Astrocyte (in vitro differentiated cells and primary cell): ENCODE measurements around the gene HIGD2B. TPM values are rescaled to one million over a fixed set of nuclear protein-coding genes. Genes with fewer than 3 reads are reported as not detected.

Experiments
- DNase-seq: peaks from one replicate; pipeline ENCODE4 v3.0.0-alpha.2; 2010; ENCODE audit warnings: low read depth
- FAIRE-seq: peaks from 2 replicates; lab custom pipeline; 2011; peaks lifted over from hg19 to GRCh38; lab: Jason Lieb, UNC
- H2AFZ ChIP-seq: 2 replicates; pipeline ENCODE4 v1.6.0; 2012; ENCODE audit warnings: low read depth, low read length, inconsistent platforms
- H3K27ac ChIP-seq: 2 replicates; pipeline ENCODE4 v1.5.1; 2011; ENCODE audit warnings: low read depth, low read length, inconsistent platforms
- H3K27me3 ChIP-seq: 2 replicates; pipeline ENCODE4 v1.6.0; 2011; ENCODE audit warnings: low read length, inconsistent platforms; ENCODE audit not compliant: insufficient read depth
- H3K36me3 ChIP-seq: 2 replicates; pipeline ENCODE4 v1.5.1; 2011; ENCODE audit warnings: low read length, inconsistent platforms; ENCODE audit not compliant: insufficient read depth
- H3K4me1 ChIP-seq: 2 replicates; pipeline ENCODE4 v1.5.1; 2011; ENCODE audit warnings: low read length, inconsistent platforms; ENCODE audit not compliant: insufficient read depth
- H3K4me2 ChIP-seq: 2 replicates; pipeline ENCODE4 v1.6.0; 2012; ENCODE audit warnings: low read length, inconsistent platforms
- H3K4me3 ChIP-seq: 2 replicates; pipeline ENCODE4 v1.5.1; 2011; ENCODE audit warnings: low read depth, mild to moderate bottlenecking, low read length, inconsistent platforms; ENCODE audit not compliant: insufficient read depth
- H3K79me2 ChIP-seq: 2 replicates; pipeline ENCODE4 v1.6.0; 2012; ENCODE audit warnings: mild to moderate bottlenecking, low read length, inconsistent platforms; ENCODE audit not compliant: insufficient read depth
- H3K9ac ChIP-seq: 2 replicates; pipeline ENCODE4 v1.6.0; 2012; ENCODE audit warnings: mild to moderate bottlenecking, low read length, inconsistent platforms
- H3K9me3 ChIP-seq: 2 replicates; pipeline ENCODE4 v1.5.1; 2012; ENCODE audit warnings: low read depth, mild to moderate bottlenecking, low read length, inconsistent platforms; ENCODE audit not compliant: insufficient read depth
- H4K20me1 ChIP-seq: 2 replicates; pipeline ENCODE4 v1.6.0; 2012; ENCODE audit warnings: low read length, inconsistent platforms; ENCODE audit not compliant: insufficient read depth
- H3K27ac Mint-ChIP-seq: one replicate; pipeline ENCODE4 v1.8.0; 2021; ENCODE audit warnings: mild to moderate bottlenecking, mixed read lengths; ENCODE audit not compliant: unreplicated experiment
- H3K27me3 Mint-ChIP-seq: one replicate; pipeline ENCODE4 v1.8.0; 2021; ENCODE audit warnings: low read depth, mixed read lengths; ENCODE audit not compliant: unreplicated experiment
- H3K36me3 Mint-ChIP-seq: one replicate; pipeline ENCODE4 v1.8.0; 2021; ENCODE audit warnings: low read depth, mixed read lengths; ENCODE audit not compliant: unreplicated experiment
- H3K4me1 Mint-ChIP-seq: one replicate; pipeline ENCODE4 v1.8.0; 2021; ENCODE audit warnings: low read depth, mixed read lengths; ENCODE audit not compliant: unreplicated experiment
- H3K4me3 Mint-ChIP-seq: one replicate; pipeline ENCODE4 v1.8.0; 2021; ENCODE audit warnings: mild to moderate bottlenecking, moderate library complexity, mixed read lengths; ENCODE audit not compliant: unreplicated experiment
- H3K9me3 Mint-ChIP-seq: one replicate; pipeline ENCODE4 v1.8.0; 2021; ENCODE audit warnings: mild to moderate bottlenecking, mixed read lengths; ENCODE audit not compliant: unreplicated experiment
- CTCF ChIP-seq: IDR thresholded peaks from 2 replicates; pipeline ENCODE4 v1.5.1; 2011; ENCODE audit warnings: low read depth, mild to moderate bottlenecking, inconsistent platforms, low read length, moderate library complexity; ENCODE audit not compliant: insufficient read depth
- EZH2 ChIP-seq: IDR thresholded peaks from 2 replicates; pipeline ENCODE4 v1.6.1; 2012; ENCODE audit warnings: mild to moderate bottlenecking, low read length, inconsistent platforms; ENCODE audit not compliant: insufficient read depth
- total RNA-seq: library from RNA; stranded (reverse); gene quantifications from 2 replicates; pipeline ENCODE4 v1.2.1, GENCODE V29; 2021

Gene HIGD2B
- total RNA-seq, 1 donor from 2014 or later = not detected

- H3K4me1 Mint-ChIP-seq = peaks cover 12% of the 10 kb centered on the region
- H3K9me3 Mint-ChIP-seq = no peaks in the 10 kb centered on the region
- H3K36me3 ChIP-seq = no peaks in the 10 kb centered on the region
- H3K27me3 ChIP-seq = no peaks in the 10 kb centered on the region
- FAIRE-seq (no peak), DNase-seq (peak; percentile 38)
- H3K27ac ChIP-seq = no peak overlapping the region
- no peak overlapping the region for H3K4me2 ChIP-seq
- TF ChIP-seq EZH2 = no peak
- no peak for TF ChIP-seq CTCF
- H3K9ac ChIP-seq = no peak overlapping the region
- no peaks in the 10 kb centered on the region for H3K4me1 ChIP-seq
- no peaks in the 10 kb centered on the region for H3K27me3 Mint-ChIP-seq
- H3K9me3 ChIP-seq = no peaks in the 10 kb centered on the region
- no peak overlapping the region for H3K4me3 ChIP-seq
- peaks cover 3% of the 10 kb centered on the region for H3K79me2 ChIP-seq
- H3K4me3 Mint-ChIP-seq = no peak overlapping the region
- peaks cover 7% of the 10 kb centered on the region for H4K20me1 ChIP-seq
- H3K36me3 Mint-ChIP-seq = peaks cover 4% of the 10 kb centered on the region
- no peak overlapping the region for H3K27ac Mint-ChIP-seq
- no peak overlapping the region for H2AFZ ChIP-seq
Measured at GRCh38 chr15:72706266-72706665, 20.3 kb upstream of the HIGD2B start.

- H3K9me3 Mint-ChIP-seq = no peaks in the 10 kb centered on the region
- no peak for TF ChIP-seq CTCF
- no peak for TF ChIP-seq EZH2
- no peaks in the 10 kb centered on the region for H3K4me1 ChIP-seq
- H3K27me3 Mint-ChIP-seq = no peaks in the 10 kb centered on the region
- no peak overlapping the region for H3K4me3 Mint-ChIP-seq
- DNase-seq = no peak
- no peak overlapping the region for H3K27ac Mint-ChIP-seq
- H4K20me1 ChIP-seq = peaks cover 14% of the 10 kb centered on the region
- no peaks in the 10 kb centered on the region for H3K4me1 Mint-ChIP-seq
- H3K36me3 Mint-ChIP-seq = no peaks in the 10 kb centered on the region
- H3K36me3 ChIP-seq = no peaks in the 10 kb centered on the region
- peaks cover 6% of the 10 kb centered on the region for H3K79me2 ChIP-seq
- H3K9ac ChIP-seq = no peak overlapping the region
- no peak overlapping the region for H3K4me3 ChIP-seq
- H3K9me3 ChIP-seq = no peaks in the 10 kb centered on the region
- H3K27me3 ChIP-seq = no peaks in the 10 kb centered on the region
- no peak overlapping the region for H3K27ac ChIP-seq
- no peak overlapping the region for H3K4me2 ChIP-seq
- no peak overlapping the region for H2AFZ ChIP-seq
- no peak for FAIRE-seq
Measured at GRCh38 chr15:72700076-72700475, 14.1 kb upstream of the HIGD2B start.

GRCh38 chr15:72698938-72699337 lies 13.0 kb upstream of the HIGD2B start:
- FAIRE-seq (no peak), DNase-seq (no peak)
- no peak overlapping the region for H3K4me3 ChIP-seq
- no peak overlapping the region for H3K4me2 ChIP-seq
- H2AFZ ChIP-seq = no peak overlapping the region
- H3K9me3 ChIP-seq = no peaks in the 10 kb centered on the region
- H3K36me3 Mint-ChIP-seq = no peaks in the 10 kb centered on the region
- H3K4me1 ChIP-seq = no peaks in the 10 kb centered on the region
- H3K4me3 Mint-ChIP-seq = no peak overlapping the region
- TF ChIP-seq EZH2 (no peak), CTCF (no peak)
- peaks cover 6% of the 10 kb centered on the region for H3K79me2 ChIP-seq
- no peaks in the 10 kb centered on the region for H3K27me3 ChIP-seq
- H3K4me1 Mint-ChIP-seq = no peaks in the 10 kb centered on the region
- no peak overlapping the region for H3K27ac Mint-ChIP-seq
- H3K27ac ChIP-seq = no peak overlapping the region
- no peaks in the 10 kb centered on the region for H3K27me3 Mint-ChIP-seq
- no peaks in the 10 kb centered on the region for H3K36me3 ChIP-seq
- H3K9me3 Mint-ChIP-seq = no peaks in the 10 kb centered on the region
- H4K20me1 ChIP-seq = peaks cover 12% of the 10 kb centered on the region
- H3K9ac ChIP-seq = no peak overlapping the region
